MCF 10A (cell line): ENCODE results near the gene PRKD1. TPM values are rescaled to one million over a fixed set of nuclear protein-coding genes. Genes with fewer than 3 reads are reported as not detected.

Source experiments
- BruUV-seq: library from RNA; stranded (reverse); fragments of 400-500 nt; replicated peaks from 2 replicates; lab custom pipeline; 2021; lab: Mats Ljungman, UMichigan
- CTCF ChIA-PET: fragments of 300-600 bp; sonication (Branson Sonifier 250); formaldehyde crosslinking; extraction: SDS; loops from one replicate; lab custom pipeline; 2021; ENCODE audit warnings: antibody characterized with exemption, inconsistent platforms; lab: Yijun Ruan, JAX
- POLR2A ChIA-PET: fragments of 300-600, 350-650 bp; sonication (Branson Sonifier 250); formaldehyde crosslinking; extraction: SDS; loops from one replicate; lab custom pipeline; 2020; ENCODE audit warnings: antibody characterized with exemption, inconsistent platforms; lab: Yijun Ruan, JAX
- DNase-seq: peaks from one replicate; pipeline ENCODE4 v3.0.0-alpha.2; 2018; ENCODE audit not compliant: unreplicated experiment
- H3K27ac Mint-ChIP-seq: one replicate; pipeline ENCODE4 v1.8.0; 2022; ENCODE audit warnings: mild to moderate bottlenecking, low read depth, mixed read lengths; ENCODE audit not compliant: unreplicated experiment
- H3K27me3 Mint-ChIP-seq: one replicate; pipeline ENCODE4 v1.8.0; 2022; ENCODE audit warnings: mixed read lengths; ENCODE audit not compliant: insufficient read depth, unreplicated experiment
- H3K36me3 Mint-ChIP-seq: one replicate; pipeline ENCODE4 v1.8.0; 2022; ENCODE audit warnings: mild to moderate bottlenecking, moderate library complexity, mixed read lengths; ENCODE audit not compliant: insufficient read depth, unreplicated experiment
- H3K4me1 Mint-ChIP-seq: one replicate; pipeline ENCODE4 v1.8.0; 2022; ENCODE audit warnings: mixed read lengths; ENCODE audit not compliant: insufficient read depth, unreplicated experiment
- H3K4me3 Mint-ChIP-seq: one replicate; pipeline ENCODE4 v1.8.0; 2022; ENCODE audit warnings: mild to moderate bottlenecking, moderate library complexity, mixed read lengths; ENCODE audit not compliant: unreplicated experiment
- H3K9me3 Mint-ChIP-seq: one replicate; pipeline ENCODE4 v1.8.0; 2022; ENCODE audit warnings: mixed read lengths; ENCODE audit not compliant: unreplicated experiment
- intact Hi-C: fragments of 100-400 bp; cut with micrococcal nuclease; formaldehyde crosslinking; loops from 2 replicates; pipeline ENCODE4 v1.14.1; 2022
- total RNA-seq: library from RNA; stranded (reverse); gene quantifications from 2 replicates; pipeline ENCODE4 v1.2.3, GENCODE V29; 2022
- TF ChIP-seq, protein P1 (sequence below): fragments of 200-600 bp; IDR thresholded peaks from one replicate; pipeline ENCODE4 v1.8.0; 2022; ENCODE audit warnings: antibody characterized with exemption, mild to moderate bottlenecking; ENCODE audit not compliant: unreplicated experiment

PRKD1 gene
- total RNA-seq, 1 experiment from 2014 or later: 8.8 TPM

DNA sequence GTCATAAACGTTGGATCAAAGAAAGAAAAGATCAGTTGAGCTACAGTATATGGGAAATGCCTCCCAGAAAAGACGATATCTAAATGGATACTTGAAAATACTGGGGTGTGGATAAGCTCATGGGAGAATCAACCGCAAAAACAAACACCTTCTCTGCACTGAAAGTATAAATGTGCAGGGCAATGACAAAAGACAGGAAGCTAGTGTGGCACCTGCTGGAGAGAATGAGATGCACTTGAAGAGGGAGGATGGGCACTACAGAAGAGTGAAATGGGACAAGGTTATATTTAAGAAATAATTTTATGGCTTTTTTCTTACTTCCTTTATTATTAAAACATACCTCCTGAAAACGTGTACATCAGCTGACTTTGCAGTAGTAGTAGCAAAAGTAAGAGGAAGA, 153.7 kb downstream of the PRKD1 start:
- Mint-ChIP-seq H3K4me3 (no peak overlapping the region), H3K27ac (no peak overlapping the region), H3K27me3 (no peaks in the 10 kb centered on the region), H3K9me3 (peaks cover 29% of the 10 kb centered on the region), H3K4me1 (no peaks in the 10 kb centered on the region), H3K36me3 (no peaks in the 10 kb centered on the region)
- CTCF ChIA-PET: interaction anchor here (0.6 to 1.0 kb wide), 4 partner anchors 11 to 84 kb away, joined by 3 to 5 read pairs (median 4); no protein-coding TSS in a partner anchor
- no TSS peak for BruUV-seq
- no peak for DNase-seq
- intact Hi-C loops: no loop called here
- POLR2A ChIA-PET: no interaction called here
- TF ChIP-seq, protein P1, sequence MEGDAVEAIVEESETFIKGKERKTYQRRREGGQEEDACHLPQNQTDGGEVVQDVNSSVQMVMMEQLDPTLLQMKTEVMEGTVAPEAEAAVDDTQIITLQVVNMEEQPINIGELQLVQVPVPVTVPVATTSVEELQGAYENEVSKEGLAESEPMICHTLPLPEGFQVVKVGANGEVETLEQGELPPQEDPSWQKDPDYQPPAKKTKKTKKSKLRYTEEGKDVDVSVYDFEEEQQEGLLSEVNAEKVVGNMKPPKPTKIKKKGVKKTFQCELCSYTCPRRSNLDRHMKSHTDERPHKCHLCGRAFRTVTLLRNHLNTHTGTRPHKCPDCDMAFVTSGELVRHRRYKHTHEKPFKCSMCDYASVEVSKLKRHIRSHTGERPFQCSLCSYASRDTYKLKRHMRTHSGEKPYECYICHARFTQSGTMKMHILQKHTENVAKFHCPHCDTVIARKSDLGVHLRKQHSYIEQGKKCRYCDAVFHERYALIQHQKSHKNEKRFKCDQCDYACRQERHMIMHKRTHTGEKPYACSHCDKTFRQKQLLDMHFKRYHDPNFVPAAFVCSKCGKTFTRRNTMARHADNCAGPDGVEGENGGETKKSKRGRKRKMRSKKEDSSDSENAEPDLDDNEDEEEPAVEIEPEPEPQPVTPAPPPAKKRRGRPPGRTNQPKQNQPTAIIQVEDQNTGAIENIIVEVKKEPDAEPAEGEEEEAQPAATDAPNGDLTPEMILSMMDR: no peak

DNA sequence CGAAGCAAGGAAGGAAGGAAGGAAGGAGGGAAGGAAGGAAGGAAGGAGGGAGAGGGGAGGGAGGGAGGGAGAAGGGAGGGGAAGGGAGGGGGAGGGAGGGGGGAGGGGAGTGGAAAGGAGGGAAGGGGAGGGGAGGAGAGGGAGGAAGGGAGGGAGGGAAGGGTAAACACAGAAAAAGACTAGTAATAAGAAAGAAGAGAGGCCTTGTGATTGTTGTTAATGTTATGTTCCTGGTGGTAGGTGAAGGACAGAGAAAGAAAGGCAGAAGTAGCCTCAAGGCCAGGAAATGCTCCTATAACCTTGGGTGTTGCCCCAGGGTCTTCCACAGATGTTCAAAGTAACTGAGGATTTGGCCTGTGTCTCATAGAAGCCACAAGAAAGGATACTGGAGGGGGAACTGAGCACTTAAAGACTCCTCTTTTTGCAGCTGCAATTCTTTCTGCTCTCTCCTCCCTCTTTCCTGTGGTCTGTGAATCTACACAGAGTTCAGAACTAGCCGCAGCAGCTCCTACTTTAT, 164.2 kb downstream of the PRKD1 start:
- BruUV-seq: no TSS peak
- no peaks in the 10 kb centered on the region for H3K9me3 Mint-ChIP-seq

DNA sequence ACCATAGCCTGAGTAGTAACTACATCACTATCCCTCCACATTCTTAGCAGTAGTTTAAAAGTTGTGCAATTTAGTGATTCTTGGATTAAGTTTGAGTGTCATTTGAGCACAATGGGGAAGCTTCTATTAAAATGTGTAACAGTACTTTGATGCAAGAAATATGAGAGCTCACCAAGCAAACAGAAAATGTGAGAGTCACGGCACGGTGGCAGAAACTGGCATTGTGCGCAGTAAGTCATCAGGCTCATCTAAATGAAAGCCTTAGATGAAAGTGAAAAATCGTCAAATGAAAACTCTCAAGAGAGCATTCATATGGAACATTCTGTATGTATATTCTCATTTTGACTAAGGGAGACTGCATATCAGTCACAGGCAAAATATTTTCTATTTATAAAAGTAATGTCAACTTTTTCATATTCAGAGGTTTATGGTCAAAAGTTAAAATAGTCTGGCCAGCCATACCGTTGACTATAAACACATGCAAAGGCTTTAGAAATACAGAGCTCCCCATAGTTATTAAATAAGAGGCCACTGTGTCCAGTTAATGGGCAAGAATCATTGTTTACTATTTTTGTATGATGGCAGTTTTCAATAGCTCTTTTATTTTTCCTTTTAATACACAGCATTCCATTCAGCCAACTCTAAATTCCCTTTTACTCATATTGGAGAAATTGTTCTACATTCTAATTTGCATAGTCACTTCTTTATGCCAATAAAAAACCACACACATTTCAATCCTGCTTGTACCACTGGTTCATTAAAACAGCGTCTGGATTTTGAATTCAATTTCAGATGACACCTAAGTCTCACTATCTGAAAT, 167.9 kb downstream of the PRKD1 start:
- no peaks in the 10 kb centered on the region for H3K9me3 Mint-ChIP-seq
- no peak overlapping the region for H3K4me3 Mint-ChIP-seq
- no peak overlapping the region for H3K27ac Mint-ChIP-seq
- no TSS peak for BruUV-seq
- no peaks in the 10 kb centered on the region for H3K27me3 Mint-ChIP-seq
- H3K4me1 Mint-ChIP-seq: peaks cover 8% of the 10 kb centered on the region
- TF ChIP-seq, protein P1: no peak
- no peak for DNase-seq
- no peaks in the 10 kb centered on the region for H3K36me3 Mint-ChIP-seq
- POLR2A ChIA-PET: interaction anchor here (0.7 to 1.3 kb wide), 2 partner anchors 9 to 63 kb away, joined by 3 to 4 read pairs; no protein-coding TSS in a partner anchor
- CTCF ChIA-PET: interaction anchor here (0.6 to 1.1 kb wide), 3 partner anchors 91 to 524 kb away, joined by 3 to 5 read pairs (median 4); no protein-coding TSS in a partner anchor
- intact Hi-C loops: no loop called here

More for the DNA sequence above, 164.2 kb downstream of the PRKD1 start:
- peak overlapping the region; percentile 83 for H3K27ac Mint-ChIP-seq
- no peak for DNase-seq
- peaks cover 14% of the 10 kb centered on the region for H3K4me1 Mint-ChIP-seq
- intact Hi-C loops: no loop called here
- H3K36me3 Mint-ChIP-seq: no peaks in the 10 kb centered on the region
- ChIA-PET CTCF (interaction anchor here (0.6 kb wide), 1 partner anchor 13 kb away, joined by 5 read pairs; no protein-coding TSS in a partner anchor), POLR2A (no interaction called here)
- H3K27me3 Mint-ChIP-seq: no peaks in the 10 kb centered on the region
- H3K4me3 Mint-ChIP-seq: no peak overlapping the region
- TF ChIP-seq, protein P1: no peak

DNA sequence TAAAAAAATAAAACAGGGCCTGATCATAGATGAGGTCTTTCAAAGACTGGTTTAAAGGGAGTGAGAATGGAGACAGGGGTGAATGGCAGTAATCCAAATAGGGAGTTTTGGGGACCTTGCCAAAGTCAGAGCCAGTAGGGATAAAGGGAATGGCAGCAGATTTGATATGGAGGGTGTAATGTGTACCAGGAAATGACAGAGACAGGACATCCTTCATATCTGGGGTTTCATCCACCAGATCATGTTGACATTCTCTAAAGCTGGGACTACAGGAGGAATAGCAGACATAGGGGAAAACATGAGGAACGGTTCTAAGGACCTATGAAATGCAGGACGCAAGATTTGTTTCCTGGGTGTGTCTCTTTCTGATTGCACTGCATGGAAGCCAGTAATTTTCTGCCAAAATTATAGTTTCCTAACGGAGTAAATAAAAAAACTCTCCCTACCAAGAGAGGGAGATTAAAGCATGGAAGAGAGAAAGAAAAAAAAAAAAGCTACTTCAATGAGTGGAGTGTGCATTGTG, 169.9 kb downstream of the PRKD1 start:
- Mint-ChIP-seq H3K27ac (no peak overlapping the region), H3K36me3 (peaks cover 5% of the 10 kb centered on the region), H3K4me1 (peaks cover 10% of the 10 kb centered on the region), H3K4me3 (no peak overlapping the region), H3K27me3 (no peaks in the 10 kb centered on the region), H3K9me3 (no peaks in the 10 kb centered on the region)
- BruUV-seq: no TSS peak
- TF ChIP-seq, protein P1: no peak
- CTCF ChIA-PET: interaction anchor here (0.6 to 1.1 kb wide), 2 partner anchors 207 to 664 kb away, joined by 3 read pairs; no protein-coding TSS in a partner anchor
- intact Hi-C loops: no loop called here
- no peak for DNase-seq
- POLR2A ChIA-PET: interaction anchor here (0.7 kb wide), 1 partner anchor 263 kb away, joined by 3 read pairs; no protein-coding TSS in a partner anchor
